ENCODE results near the gene C3AR1. TPM values are rescaled to one million over a fixed set of nuclear protein-coding genes. Genes with fewer than 3 reads are reported as not detected.

The C3AR1 gene
- total RNA-seq, 2 experiments from 2014 or later = 1.4 TPM

- Histone ChIP-seq H3K27me3 (ENCODE audit: control insufficient read depth in 1 of 2, insufficient read depth in 2 of 2, low read length in 2 of 2) (no peaks in the 10 kb centered on the region), H3K4me1 (ENCODE audit: insufficient read depth, low read length) (no peaks in the 10 kb centered on the region), H3K9me3 (ENCODE audit: control insufficient read depth in 1 of 2, insufficient read depth in 1 of 2, low read length in 2 of 2) (no peaks in the 10 kb centered on the region), H3K27ac (ENCODE audit: low read depth in 1 of 2, low read length in 2 of 2) (no peak overlapping the region), H3K4me3 (ENCODE audit: low read length) (no peak overlapping the region), H3K36me3 (ENCODE audit: insufficient read depth, low read length) (peaks cover 80% of the 10 kb centered on the region)
- Mint-ChIP-seq H3K4me1 (ENCODE audit: low read depth) (peaks cover 10% of the 10 kb centered on the region), H3K4me3 (no peak overlapping the region), H3K27me3 (no peaks in the 10 kb centered on the region), H3K27ac (no peak overlapping the region), H3K9me3 (no peaks in the 10 kb centered on the region), H3K36me3 (ENCODE audit: low read depth) (peaks cover 93% of the 10 kb centered on the region)
- DNase-seq (peak; percentile 71 to 92 (median 82)), ATAC-seq (ENCODE audit: poor library complexity) (peak; percentile 90)
- POLR2A ChIA-PET = interaction anchor here (0.7 to 1.5 kb wide), 4 partner anchors 19 to 111 kb away, joined by 3 to 11 read pairs (median 5); partner anchors contain the start of gene SLC2A3
- peak; percentile 97 for TF ChIP-seq CTCF (IDR thresholded peaks at IDR 0.05)
- CTCF ChIA-PET = interaction anchor here (0.6 to 5.3 kb wide), 17 partner anchors 9 to 114 kb away, joined by 3 to 68 read pairs (median 4); partner anchors contain the start of genes C3AR1 and FOXJ2
- intact Hi-C loops (cut with DNase I, micrococcal nuclease) = loop anchor here (1.0 kb wide), 1 partner anchor 32 kb away; no protein-coding TSS in a partner anchor
Observed at GRCh38 chr12:8045952-8046944, 19.9 kb downstream of the C3AR1 start.

- Mint-ChIP-seq H3K4me1 (ENCODE audit: low read depth) (peaks cover 44% of the 10 kb centered on the region), H3K36me3 (ENCODE audit: low read depth) (peaks cover 73% of the 10 kb centered on the region), H3K4me3 (no peak overlapping the region), H3K27ac (no peak overlapping the region), H3K9me3 (no peaks in the 10 kb centered on the region), H3K27me3 (no peaks in the 10 kb centered on the region)
- Histone ChIP-seq H3K4me3 (ENCODE audit: low read length) (no peak overlapping the region), H3K4me1 (ENCODE audit: insufficient read depth, low read length) (peaks cover 41% of the 10 kb centered on the region), H3K36me3 (ENCODE audit: insufficient read depth, low read length) (peaks cover 58% of the 10 kb centered on the region), H3K27ac (ENCODE audit: low read depth in 1 of 2, low read length in 2 of 2) (no peak overlapping the region), H3K27me3 (ENCODE audit: control insufficient read depth in 1 of 2, insufficient read depth in 2 of 2, low read length in 2 of 2) (no peaks in the 10 kb centered on the region), H3K9me3 (ENCODE audit: control insufficient read depth in 1 of 2, insufficient read depth in 1 of 2, low read length in 2 of 2) (no peaks in the 10 kb centered on the region)
- intact Hi-C loops (cut with DNase I, micrococcal nuclease) = no loop called here
- POLR2A ChIA-PET = interaction anchor here (0.5 to 1.6 kb wide), 3 partner anchors 14 to 87 kb away, joined by 3 to 4 read pairs (median 4); no protein-coding TSS in a partner anchor
- CTCF ChIA-PET = interaction anchor here (1.2 to 5.4 kb wide), 2 partner anchors 37 to 103 kb away, joined by 3 to 37 read pairs; no protein-coding TSS in a partner anchor
- no peak for TF ChIP-seq CTCF (IDR thresholded peaks at IDR 0.05)
- DNase-seq (no peak), ATAC-seq (ENCODE audit: poor library complexity) (no peak)
Observed at GRCh38 chr12:8040791-8041190, 25.4 kb downstream of the C3AR1 start.

- Histone ChIP-seq H3K27me3 (ENCODE audit: control insufficient read depth in 1 of 2, insufficient read depth in 2 of 2, low read length in 2 of 2) (no peaks in the 10 kb centered on the region), H3K4me1 (ENCODE audit: insufficient read depth, low read length) (peaks cover 62% of the 10 kb centered on the region), H3K9me3 (ENCODE audit: control insufficient read depth in 1 of 2, insufficient read depth in 1 of 2, low read length in 2 of 2) (no peaks in the 10 kb centered on the region), H3K4me3 (ENCODE audit: low read length) (peak overlapping the region; percentile 33), H3K27ac (ENCODE audit: low read depth in 1 of 2, low read length in 2 of 2) (peak overlapping the region in 1 of 2 donors; percentile 43), H3K36me3 (ENCODE audit: insufficient read depth, low read length) (peaks cover 40% of the 10 kb centered on the region)
- ChIA-PET POLR2A (interaction anchor here (0.7 to 6.5 kb wide), 6 partner anchors 12 to 105 kb away, joined by 3 to 59 read pairs (median 5); no protein-coding TSS in a partner anchor), CTCF (interaction anchor here (1.7 to 5.4 kb wide), 2 partner anchors 39 to 106 kb away, joined by 7 to 37 read pairs; no protein-coding TSS in a partner anchor)
- intact Hi-C loops (cut with DNase I, micrococcal nuclease) = no loop called here
- peaks cover 64% of the 10 kb centered on the region for H3K4me1 Mint-ChIP-seq (ENCODE audit: low read depth)
- no peak for TF ChIP-seq CTCF (IDR thresholded peaks at IDR 0.05)
- peak; percentile 67 for ATAC-seq (ENCODE audit: poor library complexity)
- H3K27me3 Mint-ChIP-seq = no peaks in the 10 kb centered on the region
- H3K27ac Mint-ChIP-seq = peak overlapping the region; percentile 96
- peaks cover 54% of the 10 kb centered on the region for H3K36me3 Mint-ChIP-seq (ENCODE audit: low read depth)
- no peaks in the 10 kb centered on the region for H3K9me3 Mint-ChIP-seq
- peak in 5 of 14 experiments; percentile 28 to 61 (median 50) for DNase-seq
- peak overlapping the region; percentile 58 for H3K4me3 Mint-ChIP-seq
Observed at GRCh38 chr12:8038659-8039114, 27.5 kb downstream of the C3AR1 start.

Measured in CD4-positive, alpha-beta T cell (primary cell).